ENCODE measurements around the gene CCDC6. TPM values are rescaled to one million over a fixed set of nuclear protein-coding genes. Genes with fewer than 3 reads are reported as not detected.

CCDC6 gene
- total RNA-seq, 1 donor from 2014 or later = 64.5 TPM

GRCh38 chr10:59851864-59852263 lies 54.5 kb downstream of the CCDC6 start:
- DNase-seq (ENCODE audit: low spot score) = no peak

- peak; percentile 51 for DNase-seq (ENCODE audit: low spot score)
Measured at GRCh38 chr10:59847888-59848287, 58.5 kb downstream of the CCDC6 start.

- no peak for DNase-seq (ENCODE audit: low spot score)
Measured at GRCh38 chr10:59847326-59847725, 59.0 kb downstream of the CCDC6 start.

GRCh38 chr10:59844436-59844835 lies 61.9 kb downstream of the CCDC6 start:
- DNase-seq (ENCODE audit: low spot score) = no peak

- DNase-seq (ENCODE audit: low spot score) = no peak
Measured at GRCh38 chr10:59843748-59844147, 62.6 kb downstream of the CCDC6 start.

GRCh38 chr10:59839576-59839975 lies 66.8 kb downstream of the CCDC6 start:
- DNase-seq (ENCODE audit: low spot score) = no peak

GRCh38 chr10:59838085-59838789 lies 68.1 kb downstream of the CCDC6 start:
- DNase-seq (ENCODE audit: low spot score) = no peak

- no peak for DNase-seq (ENCODE audit: low spot score)
Measured at GRCh38 chr10:59833810-59834209, 72.5 kb downstream of the CCDC6 start.

GRCh38 chr10:59832506-59832905 lies 73.8 kb downstream of the CCDC6 start:
- DNase-seq (ENCODE audit: low spot score) = no peak

- DNase-seq (ENCODE audit: low spot score) = no peak
Measured at GRCh38 chr10:59831658-59832503, 74.5 kb downstream of the CCDC6 start.

GRCh38 chr10:59830601-59831259 lies 75.6 kb downstream of the CCDC6 start:
- DNase-seq (ENCODE audit: low spot score) = no peak

- DNase-seq (ENCODE audit: low spot score) = no peak
Measured at GRCh38 chr10:59829601-59830000, 76.8 kb downstream of the CCDC6 start.

GRCh38 chr10:59829024-59829423 lies 77.3 kb downstream of the CCDC6 start:
- no peak for DNase-seq (ENCODE audit: low spot score)

- DNase-seq (ENCODE audit: low spot score) = no peak
Measured at GRCh38 chr10:59825932-59826331, 80.4 kb downstream of the CCDC6 start.

- no peak for DNase-seq (ENCODE audit: low spot score)
Measured at GRCh38 chr10:59823751-59824150, 82.6 kb downstream of the CCDC6 start.

GRCh38 chr10:59823111-59823510 lies 83.2 kb downstream of the CCDC6 start:
- no peak for DNase-seq (ENCODE audit: low spot score)

GRCh38 chr10:59820471-59820870 lies 85.9 kb downstream of the CCDC6 start:
- no peak for DNase-seq (ENCODE audit: low spot score)

- DNase-seq (ENCODE audit: low spot score) = no peak
Measured at GRCh38 chr10:59819683-59820082, 86.7 kb downstream of the CCDC6 start.

GRCh38 chr10:59819265-59819664 lies 87.1 kb downstream of the CCDC6 start:
- DNase-seq (ENCODE audit: low spot score) = no peak

- no peak for DNase-seq (ENCODE audit: low spot score)
Measured at GRCh38 chr10:59817773-59818172, 88.6 kb downstream of the CCDC6 start.

- DNase-seq (ENCODE audit: low spot score) = no peak
Measured at GRCh38 chr10:59814878-59815277, 91.5 kb downstream of the CCDC6 start.

GRCh38 chr10:59812519-59813122 lies 93.7 kb downstream of the CCDC6 start:
- no peak for DNase-seq (ENCODE audit: low spot score)

Measured in ureter (tissue), 1 donor.